ENCODE measurements around the gene POLE3. TPM values are rescaled to one million over a fixed set of nuclear protein-coding genes. Genes with fewer than 3 reads are reported as not detected.
"Not testable (repeated sequence)": the region's sequence is repeated elsewhere in the genome, so short reads cannot be mapped to it uniquely, and the experiment has no call there.

The POLE3 gene
- total RNA-seq, 1 donor from 2014 or later: 28.7 TPM

- TF ChIP-seq CTCF (IDR thresholded peaks at IDR 0.05; ENCODE audit: unreplicated experiment): peak; percentile 65
- H3K4me3 Mint-ChIP-seq (ENCODE audit: unreplicated experiment); H3K27me3 Mint-ChIP-seq (ENCODE audit: unreplicated experiment); H3K27ac Mint-ChIP-seq (ENCODE audit: unreplicated experiment); H3K9me3 Mint-ChIP-seq (ENCODE audit: unreplicated experiment): not testable (repeated sequence)
- H3K36me3 Mint-ChIP-seq (ENCODE audit: low read depth, unreplicated experiment): peaks cover 21% of the 10 kb centered on the region
- peaks cover 18% of the 10 kb centered on the region for H3K4me1 Mint-ChIP-seq (ENCODE audit: unreplicated experiment)
- DNase-seq (ENCODE audit: low spot score): peak; percentile 63
Observed at GRCh38 chr9:113406873-113407511, 3.5 kb downstream of the POLE3 start.

GRCh38 chr9:113406353-113406752 lies 4.1 kb downstream of the POLE3 start:
- Mint-ChIP-seq H3K36me3 (ENCODE audit: low read depth, unreplicated experiment) (peaks cover 21% of the 10 kb centered on the region), H3K4me1 (ENCODE audit: unreplicated experiment) (peaks cover 18% of the 10 kb centered on the region)
- not testable (repeated sequence) for H3K27me3 Mint-ChIP-seq (ENCODE audit: unreplicated experiment); DNase-seq (ENCODE audit: low spot score); H3K9me3 Mint-ChIP-seq (ENCODE audit: unreplicated experiment); H3K4me3 Mint-ChIP-seq (ENCODE audit: unreplicated experiment); H3K27ac Mint-ChIP-seq (ENCODE audit: unreplicated experiment)

GRCh38 chr9:113403646-113404045 lies 6.8 kb downstream of the POLE3 start:
- DNase-seq (ENCODE audit: low spot score): no peak
- H3K4me1 Mint-ChIP-seq (ENCODE audit: unreplicated experiment): peaks cover 4% of the 10 kb centered on the region
- no peak overlapping the region for H3K4me3 Mint-ChIP-seq (ENCODE audit: unreplicated experiment)
- TF ChIP-seq CTCF (IDR thresholded peaks at IDR 0.05; ENCODE audit: unreplicated experiment): no peak
- H3K27me3 Mint-ChIP-seq (ENCODE audit: unreplicated experiment): peaks cover 3% of the 10 kb centered on the region
- H3K27ac Mint-ChIP-seq (ENCODE audit: unreplicated experiment): no peak overlapping the region
- peaks cover 13% of the 10 kb centered on the region for H3K36me3 Mint-ChIP-seq (ENCODE audit: low read depth, unreplicated experiment)
- H3K9me3 Mint-ChIP-seq (ENCODE audit: unreplicated experiment): no peaks in the 10 kb centered on the region

GRCh38 chr9:113401027-113401792 lies 9.3 kb downstream of the POLE3 start, which contains the start of gene ALAD:
ALAD (minus strand) TSS chr9:113401284; CDS start chr9:113393559, 7,725 bp downstream.
- H3K4me3 Mint-ChIP-seq (ENCODE audit: unreplicated experiment): peak within 1 kb of the TSS; percentile 90
- peak; percentile 85 for TF ChIP-seq CTCF (IDR thresholded peaks at IDR 0.05; ENCODE audit: unreplicated experiment)
- peak; percentile 100 for DNase-seq (ENCODE audit: low spot score)
- no peaks in the 10 kb centered on the region for H3K9me3 Mint-ChIP-seq (ENCODE audit: unreplicated experiment)
- H3K4me1 Mint-ChIP-seq (ENCODE audit: unreplicated experiment): peaks cover 9% of the 10 kb centered on the region
- H3K36me3 Mint-ChIP-seq (ENCODE audit: low read depth, unreplicated experiment): no peaks in the 10 kb centered on the region
- H3K27ac Mint-ChIP-seq (ENCODE audit: unreplicated experiment): no peak within 1 kb of the TSS
- H3K27me3 Mint-ChIP-seq (ENCODE audit: unreplicated experiment): peaks cover 3% of the 10 kb centered on the region

GRCh38 chr9:113399646-113400200 lies 10.8 kb downstream of the POLE3 start:
- no peak for TF ChIP-seq CTCF (IDR thresholded peaks at IDR 0.05; ENCODE audit: unreplicated experiment)
- peak overlapping the region; percentile 74 for H3K4me3 Mint-ChIP-seq (ENCODE audit: unreplicated experiment)

More at GRCh38 chr9:113399646-113400200, 10.8 kb downstream of the POLE3 start:
- Mint-ChIP-seq H3K27me3 (ENCODE audit: unreplicated experiment) (peaks cover 3% of the 10 kb centered on the region), H3K27ac (ENCODE audit: unreplicated experiment) (no peak overlapping the region), H3K4me1 (ENCODE audit: unreplicated experiment) (peaks cover 11% of the 10 kb centered on the region), H3K9me3 (ENCODE audit: unreplicated experiment) (no peaks in the 10 kb centered on the region), H3K36me3 (ENCODE audit: low read depth, unreplicated experiment) (peaks cover 5% of the 10 kb centered on the region)
- no peak for DNase-seq (ENCODE audit: low spot score)

Data from endothelial cell (in vitro differentiated cells).